Stimulated activated CD4-positive, alpha-beta T cell treated with anti-CD3 and anti-CD28 coated beads, Interleukin-1b, Interleukin-23, amount 100 ng/mL, for 4 hours (primary cell): ENCODE results near the gene THAP6.
"Not testable (repeated sequence)": the region's sequence is repeated elsewhere in the genome, so short reads cannot be mapped to it uniquely, and the experiment has no call there.

Experiments used
- DNase-seq, 2 donors: peaks; one replicate each; pipeline ENCODE4 v3.0.0-alpha.2; 2020; ENCODE audit warnings: low read depth in 2 of 2

The THAP6 gene, protein sequence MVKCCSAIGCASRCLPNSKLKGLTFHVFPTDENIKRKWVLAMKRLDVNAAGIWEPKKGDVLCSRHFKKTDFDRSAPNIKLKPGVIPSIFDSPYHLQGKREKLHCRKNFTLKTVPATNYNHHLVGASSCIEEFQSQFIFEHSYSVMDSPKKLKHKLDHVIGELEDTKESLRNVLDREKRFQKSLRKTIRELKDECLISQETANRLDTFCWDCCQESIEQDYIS

GRCh38 chr4:75514131-75514948 lies at the start of gene THAP6, which contains the start of gene RCHY1:
Gene THAP6 (plus strand): TSS chr4:75514473. CDS start chr4:75515453, 980 bp downstream.
Gene RCHY1 (minus strand): TSS chr4:75514403. CDS start chr4:75514286, 117 bp downstream.
- DNase-seq: peak; percentile 76 to 81

DNA sequence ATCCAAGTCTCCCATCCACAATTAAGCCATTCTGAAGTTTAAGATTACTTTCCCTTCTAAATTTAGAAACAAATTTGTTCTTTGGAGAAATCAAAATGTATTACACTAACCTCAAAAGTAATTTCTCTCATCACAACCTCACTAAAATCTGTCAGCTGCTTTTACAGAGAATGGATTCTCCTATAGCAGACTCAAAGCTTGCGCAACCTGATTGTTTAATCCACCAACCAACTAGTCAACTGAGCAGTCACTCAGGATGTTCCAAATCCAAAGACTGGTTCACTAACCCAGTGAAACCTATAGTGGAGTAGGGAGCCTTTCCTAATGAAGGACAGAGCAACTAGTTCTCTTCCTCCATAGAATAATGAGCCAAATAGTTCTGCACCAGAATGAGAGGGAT lies 44.4 kb upstream of the THAP6 start:
- DNase-seq: no peak

DNA sequence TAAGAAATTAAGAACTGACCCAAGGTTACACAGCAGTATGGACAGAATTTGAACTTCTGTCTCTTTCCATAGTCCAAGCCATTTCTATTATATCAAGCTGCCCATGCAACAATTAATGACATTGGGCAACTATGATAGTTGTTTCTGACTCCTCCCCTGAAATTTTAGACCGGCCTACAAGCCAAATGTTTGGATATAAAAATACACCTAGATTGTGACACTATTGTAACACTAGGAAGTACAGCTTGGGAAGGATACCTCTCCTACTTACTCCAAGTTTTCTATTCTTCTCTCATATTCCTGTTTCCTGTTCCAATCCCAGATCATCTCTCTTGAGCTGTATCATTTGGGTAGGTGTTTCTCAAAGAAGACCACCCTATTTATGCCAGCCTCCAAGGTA lies 43.5 kb upstream of the THAP6 start:
- no peak for DNase-seq

- DNase-seq: no peak
Measured at GRCh38 chr4:75477201-75477600, 37.1 kb upstream of the THAP6 start.

- DNase-seq: peak in 1 of 2 donors; percentile 1
Measured at GRCh38 chr4:75484190-75484589, 30.1 kb upstream of the THAP6 start.

GRCh38 chr4:75490155-75490554 lies 24.1 kb upstream of the THAP6 start:
- DNase-seq: no peak

DNA sequence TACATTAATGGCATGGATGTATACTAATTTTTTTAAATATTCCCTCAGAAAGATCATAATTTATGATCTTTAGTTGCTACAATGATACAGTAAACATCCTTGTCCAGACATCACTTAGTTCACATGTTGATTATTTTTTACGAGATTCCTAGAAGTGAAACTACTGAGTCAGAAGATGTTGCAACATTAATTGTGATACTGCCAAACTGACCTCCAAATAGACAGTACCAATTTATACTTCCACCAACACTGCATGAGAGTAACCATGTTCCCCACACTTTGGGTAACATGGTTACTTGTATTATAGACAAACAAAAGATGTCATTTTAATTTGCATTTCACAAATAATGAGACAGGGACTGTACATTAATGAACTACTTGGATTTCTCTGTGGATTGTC lies 19.7 kb upstream of the THAP6 start:
- DNase-seq: no peak

GRCh38 chr4:75495476-75495875 lies 18.8 kb upstream of the THAP6 start:
- no peak for DNase-seq

DNA sequence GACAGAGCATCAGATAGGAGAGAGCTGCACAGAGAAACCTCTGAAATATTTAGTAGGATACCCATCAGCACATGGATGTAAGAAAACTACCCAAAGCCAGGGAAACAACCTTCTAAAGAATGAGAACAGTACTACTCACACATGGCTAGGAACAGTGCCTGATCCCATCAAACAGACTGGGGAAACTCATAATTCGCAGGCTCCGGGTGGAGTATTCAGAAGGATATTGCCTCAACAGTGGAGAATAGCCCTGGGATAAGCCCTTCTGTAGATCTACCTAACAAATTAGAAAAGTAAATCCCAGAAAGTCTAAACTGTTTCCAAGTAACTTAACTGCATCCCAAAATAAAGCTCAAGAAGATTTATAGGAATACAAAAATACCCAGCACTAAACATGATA lies 17.9 kb upstream of the THAP6 start:
- no peak for DNase-seq

DNA sequence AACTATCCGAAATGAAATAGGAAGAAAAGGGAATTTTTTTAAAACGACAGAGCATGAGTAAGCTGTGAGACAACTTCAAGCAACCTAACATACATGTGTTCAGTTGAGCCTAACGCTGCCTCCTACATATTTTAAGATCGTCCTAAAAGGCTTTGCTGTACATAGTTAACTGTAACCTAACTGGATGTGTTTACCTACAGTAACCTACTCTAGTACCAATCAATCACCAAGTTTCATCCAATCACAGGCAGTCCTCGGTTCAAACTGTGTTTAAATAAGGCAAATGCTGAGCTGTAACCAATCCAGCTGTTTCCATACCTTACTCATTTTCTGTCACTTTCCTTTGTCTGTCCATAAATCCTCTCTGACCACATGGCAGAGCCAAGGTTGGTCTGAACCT lies 17.1 kb upstream of the THAP6 start:
- DNase-seq: no peak

DNA sequence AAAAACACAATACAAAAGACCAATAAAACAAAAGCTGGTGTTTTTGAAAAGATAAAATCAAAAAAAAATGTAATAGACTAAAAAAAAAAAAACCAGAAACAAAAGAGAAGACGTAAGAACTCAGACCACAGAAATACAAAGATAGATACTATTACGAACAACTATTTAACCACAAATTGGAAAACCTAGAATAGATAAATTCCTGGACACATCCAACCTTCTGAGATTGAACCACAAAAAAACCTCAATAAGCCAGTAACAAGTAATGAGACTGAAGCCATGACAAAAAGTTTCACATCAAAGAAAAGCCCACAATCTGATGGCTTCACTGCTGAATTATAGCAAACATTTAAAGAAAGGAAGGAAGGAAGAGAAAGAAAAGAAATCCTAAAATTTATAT lies 16.2 kb upstream of the THAP6 start:
- no peak for DNase-seq

GRCh38 chr4:75499900-75500299 lies 14.4 kb upstream of the THAP6 start:
- no peak for DNase-seq

DNA sequence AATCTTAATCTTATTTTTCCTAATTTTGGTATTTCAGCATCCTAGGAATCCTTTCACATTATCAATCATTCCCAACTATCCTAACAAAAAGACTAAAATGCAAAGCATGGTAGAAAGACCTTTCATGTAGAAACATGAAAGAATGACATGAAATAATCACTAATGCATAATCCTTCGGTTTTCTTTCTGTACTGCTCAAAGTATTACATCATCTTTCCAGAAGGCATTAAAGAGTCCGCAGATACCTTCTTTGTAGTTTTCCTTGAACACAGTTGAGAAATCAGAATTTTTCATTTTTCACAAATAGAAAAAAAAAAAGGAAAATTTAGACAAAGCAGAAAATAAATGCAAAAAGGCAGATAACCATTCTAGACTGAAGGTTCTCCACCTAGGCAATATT lies 11.6 kb upstream of the THAP6 start:
- DNase-seq: no peak

DNA sequence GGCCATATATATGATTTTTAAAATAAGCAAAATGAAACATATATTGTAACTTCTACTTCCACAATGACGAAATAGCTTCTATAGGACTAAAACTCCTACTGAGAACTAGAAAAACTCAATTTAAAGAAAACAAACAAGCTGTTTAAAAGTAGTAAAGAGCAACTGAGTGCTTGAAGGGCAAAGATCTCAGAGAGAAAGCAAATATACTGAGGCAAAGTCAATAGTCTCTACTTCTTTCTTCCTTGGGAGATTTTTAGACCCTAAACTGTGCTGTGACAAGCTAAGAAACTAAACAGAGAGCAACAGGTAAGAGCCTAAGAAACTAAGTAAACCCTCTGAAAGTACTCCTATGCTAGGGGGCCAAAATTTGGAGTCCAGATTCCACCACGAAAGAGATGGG lies 8.6 kb upstream of the THAP6 start:
- DNase-seq: no peak

DNA sequence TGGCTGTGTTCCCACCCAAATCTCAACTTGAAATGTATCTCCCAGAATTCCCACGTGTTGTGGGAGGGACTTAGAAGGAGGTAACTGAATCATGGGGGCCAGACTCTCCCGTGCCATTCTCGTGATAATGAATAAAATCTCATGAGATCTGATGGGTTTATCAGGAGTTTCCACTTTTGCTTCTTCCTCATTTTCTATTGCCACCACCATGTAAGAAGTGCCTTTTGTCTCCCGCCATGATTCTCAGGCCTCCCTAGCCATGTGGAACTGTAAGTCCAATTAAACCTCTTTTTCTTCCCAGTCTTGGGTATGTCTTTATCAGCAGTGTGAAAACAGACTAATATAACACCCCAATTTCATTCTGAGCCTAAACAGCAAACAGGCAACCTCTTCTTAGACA lies 4.7 kb upstream of the THAP6 start:
- not testable (repeated sequence) for DNase-seq

- DNase-seq: no peak
Measured at GRCh38 chr4:75511841-75512240, 2.4 kb upstream of the THAP6 start.

- no peak for DNase-seq
Measured at GRCh38 chr4:75512386-75513211, 1.7 kb upstream of the THAP6 start.

GRCh38 chr4:75513526-75514130 lies 645 bp upstream of the THAP6 start:
- DNase-seq: peak in 1 of 2 donors; percentile 2

DNA sequence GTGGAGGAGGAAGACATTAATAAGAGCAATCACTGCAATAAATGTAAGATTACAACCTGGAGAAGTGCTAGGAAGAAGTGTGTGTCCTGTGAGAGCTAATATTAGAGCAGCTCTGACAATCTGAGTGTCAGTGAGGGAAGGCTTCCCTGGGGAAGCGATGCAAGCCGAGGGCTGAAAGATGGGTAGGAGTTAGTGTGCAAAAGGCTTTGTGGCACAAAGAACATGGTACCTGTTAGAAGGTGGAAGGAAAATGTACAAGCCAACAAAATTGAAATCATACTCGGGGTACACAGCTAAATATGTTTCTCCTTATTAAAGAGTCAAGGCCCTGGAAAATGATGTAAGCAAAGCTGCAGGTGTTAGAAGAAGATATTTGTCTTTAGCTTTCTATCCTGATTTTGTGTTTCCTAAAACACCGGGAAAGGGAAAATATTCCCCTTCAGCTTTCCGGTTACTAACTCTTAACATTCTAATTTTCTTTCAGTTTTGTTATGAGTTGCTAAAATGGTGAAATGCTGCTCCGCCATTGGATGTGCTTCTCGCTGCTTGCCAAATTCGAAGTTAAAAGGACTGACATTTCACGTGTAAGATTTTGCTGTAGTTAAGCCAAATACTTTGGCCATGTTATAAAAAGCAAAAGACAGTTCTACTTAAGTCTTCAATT lies 808 bp downstream of the THAP6 start:
- DNase-seq: peak in 1 of 2 donors; percentile 1

DNA sequence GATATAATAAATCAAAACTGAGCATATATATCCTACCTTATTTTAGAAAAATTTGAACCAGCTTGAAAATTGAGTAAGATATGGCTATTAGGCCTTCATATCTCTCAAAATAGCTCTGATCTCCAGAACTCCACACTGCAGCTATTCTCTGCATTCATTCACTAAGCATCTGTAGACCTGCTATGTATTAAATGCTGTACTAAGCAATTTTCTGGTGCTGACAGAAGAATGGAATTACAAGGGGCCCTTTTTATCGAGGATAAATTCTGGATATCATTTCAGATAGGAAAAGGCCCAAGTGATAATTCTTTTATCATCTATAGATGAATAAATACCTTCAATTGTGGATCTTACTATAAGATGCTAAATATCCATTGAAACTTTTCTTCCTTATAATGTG lies 1.9 kb downstream of the THAP6 start:
- no peak for DNase-seq

DNA sequence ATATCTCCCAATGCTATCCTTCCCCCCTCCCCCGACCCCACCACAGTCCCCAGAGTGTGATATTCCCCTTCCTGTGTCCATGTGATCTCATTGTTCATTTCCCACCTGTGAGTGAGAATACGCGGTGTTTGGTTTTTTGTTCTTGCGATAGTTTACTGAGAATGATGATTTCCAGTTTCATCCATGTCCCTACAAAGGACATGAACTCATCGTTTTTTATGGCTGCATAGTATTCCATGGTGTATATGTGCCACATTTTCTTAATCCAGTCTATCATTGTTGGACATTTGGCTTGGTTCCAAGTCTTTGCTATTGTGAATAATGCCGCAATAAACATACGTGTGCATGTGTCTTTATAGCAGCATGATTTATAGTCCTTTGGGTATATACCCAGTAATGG lies 5.2 kb downstream of the THAP6 start:
- DNase-seq: not testable (repeated sequence)
